ENCODE data around the gene TSPO2. TPM values are rescaled to one million over a fixed set of nuclear protein-coding genes. Genes with fewer than 3 reads are reported as not detected.

TSPO2 gene
- total and polyA plus RNA-seq, 2 of the 8 experiments (the other 6 are each of a cell fraction or from before 2014, with no cell fraction given) = not detected

DNA sequence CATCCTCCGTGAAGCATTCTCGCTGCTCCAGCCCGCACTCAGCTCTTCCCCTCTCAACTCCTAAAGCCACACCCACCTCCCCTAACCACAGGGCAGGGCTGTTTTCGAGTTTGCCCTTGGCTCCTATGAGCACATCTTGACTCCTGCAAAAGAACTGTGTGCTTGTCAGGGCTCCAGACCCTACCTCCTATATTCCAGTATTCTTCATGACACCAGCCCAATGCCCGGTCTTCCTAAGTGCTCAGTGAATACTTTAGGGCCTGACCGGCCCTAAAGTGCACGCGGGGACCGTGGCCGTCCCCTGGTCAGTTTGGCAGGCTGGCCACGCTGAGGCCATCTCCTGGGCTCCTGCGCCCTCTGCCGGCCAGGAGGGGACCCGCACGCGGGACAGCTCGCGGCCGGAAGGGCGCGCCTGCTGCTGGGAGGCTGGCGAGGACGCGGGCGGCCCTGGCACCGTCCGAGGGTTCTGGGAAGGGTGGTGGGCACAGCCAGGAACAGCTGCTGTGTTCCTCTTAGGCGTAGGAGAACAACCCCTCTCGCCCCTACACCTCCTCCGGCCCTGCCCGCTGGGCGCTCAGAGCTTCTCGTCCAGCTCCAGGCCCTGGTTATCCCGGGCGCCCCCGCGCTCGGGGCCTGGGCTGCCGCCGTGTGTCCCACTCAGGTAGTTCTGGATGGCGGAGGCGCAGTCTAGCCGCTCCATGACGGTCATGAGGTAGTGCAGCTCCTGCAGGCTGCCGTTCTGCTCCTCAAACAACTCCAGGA lies 14.3 kb upstream of the TSPO2 start:
- H3K4me2 ChIP-seq (ENCODE audit: insufficient read depth in 1 of 2, low read depth in 2 of 2, low read length in 2 of 2) = peak overlapping the region; percentile 29 to 88
- peak overlapping the region; percentile 97 for H3K18ac ChIP-seq (ENCODE audit: extremely low read depth, low read length)
- H3K27me3 ChIP-seq (replicated peaks in 1 of 4; ENCODE audit: control insufficient read depth in 3 of 4, extremely low read depth in 1 of 4, insufficient read depth in 3 of 4, low read length in 3 of 4) = no peaks in the 10 kb centered on the region; a peak in 1 of 7 replicates
- no peaks in the 10 kb centered on the region for H3K36me3 ChIP-seq (ENCODE audit: control insufficient read depth in 2 of 4, insufficient read depth in 4 of 4, low read length in 3 of 4)
- FAIRE-seq (no peak), DNase-seq (ENCODE audit: low read depth in 1 of 2, low spot score in 2 of 2) (peak; percentile 60 to 97)
- peak overlapping the region in 2 of 4 experiments; percentile 45 to 54; a peak in 5 of 7 replicates for H3K9ac ChIP-seq (replicated peaks in 1 of 4; ENCODE audit: extremely low read depth in 1 of 4, low read depth in 3 of 4, low read length in 3 of 4)
- no peaks in the 10 kb centered on the region for H3K79me1 ChIP-seq (ENCODE audit: low read depth, low read length)
- peak overlapping the region; percentile 30 to 68 (median 57) for H3K4me3 ChIP-seq (ENCODE audit: extremely low read depth in 1 of 4, insufficient read depth in 2 of 4, low read depth in 3 of 4, low read length in 4 of 4)
- H3K9me3 ChIP-seq (ENCODE audit: insufficient read depth in 2 of 2, low read depth in 1 of 2, low read length in 1 of 2) = no peaks in the 10 kb centered on the region
- peaks cover 7% of the 10 kb centered on the region for H3K23me2 ChIP-seq (ENCODE audit: low read depth, low read length)
- H2BK15ac ChIP-seq (ENCODE audit: low read length) = peak overlapping the region; percentile 84; the same call in 1 of the 2 replicates
- H3K4ac ChIP-seq (replicated peaks; ENCODE audit: insufficient read length, low read depth, low read length) = peak overlapping the region; percentile 36
- no peak overlapping the region for H2AK5ac ChIP-seq (ENCODE audit: low read depth, low read length)
- H4K91ac ChIP-seq (replicated peaks; ENCODE audit: insufficient read length, low read length) = peak overlapping the region; percentile 95
- no peak overlapping the region for H3K23ac ChIP-seq (ENCODE audit: insufficient read length)
- peak overlapping the region; percentile 77 for H2AFZ ChIP-seq (ENCODE audit: low read length)
- peak overlapping the region; percentile 60 for H4K5ac ChIP-seq (ENCODE audit: insufficient read length, low read depth, low read length)
- H2BK20ac ChIP-seq (ENCODE audit: low read length) = peak overlapping the region; percentile 63; the same call in 1 of the 2 replicates
- H3K4me1 ChIP-seq (replicated peaks in 1 of 4; ENCODE audit: control insufficient read depth in 3 of 4, insufficient read depth in 4 of 4, low read length in 3 of 4) = peaks cover 0 to 11% (median 3%) of the 10 kb centered on the region in 4 experiments; a peak in 5 of 7 replicates
- CTCF ChIA-PET (ENCODE audit: partially characterized antibody) = interaction anchor here (0.6 to 11.8 kb wide), 56 partner anchors 9 to 429 kb away, joined by 3 to 199 read pairs (median 5); partner anchors contain the start of genes APOBEC2, TSPO2 and UNC5CL
- H2BK120ac ChIP-seq (replicated peaks; ENCODE audit: low read depth, low read length) = no peak overlapping the region
- WGBS, 2 experiments (ENCODE audit: extremely low coverage in 1 of 2, insufficient coverage in 1 of 2, insufficient read length in 1 of 2, insufficient replicate concordance in 2 of 2, low coverage in 1 of 2, low lambda C conversion rate in 2 of 2, missing lambda C conversion rate in 1 of 2) = 5% methylated on average over 45 of the region's 45 CpGs; no CpG with 5 or more reads in 1 of the 2 experiments
- H3K27ac ChIP-seq (ENCODE audit: low read depth, low read length) = no peak overlapping the region; the same call in 1 of the 2 replicates
- H2BK12ac ChIP-seq (ENCODE audit: low read depth, low read length) = peak overlapping the region; percentile 60
- POLR2A ChIA-PET (ENCODE audit: partially characterized antibody) = interaction anchor here (0.6 to 2.0 kb wide), 23 partner anchors 9 to 1646 kb away, joined by 3 to 9 read pairs (median 4); partner anchors contain the start of genes NFYA, OARD1 and UNC5CL
- H4K20me1 ChIP-seq (replicated peaks in 1 of 2; ENCODE audit: control insufficient read depth in 1 of 2, insufficient read depth in 2 of 2, low read length in 2 of 2) = no peaks in the 10 kb centered on the region
- no peak overlapping the region for H3K14ac ChIP-seq (ENCODE audit: insufficient read length)
- H3K79me2 ChIP-seq (ENCODE audit: control insufficient read depth in 1 of 2, insufficient read depth in 2 of 2, low read length in 2 of 2) = no peaks in the 10 kb centered on the region
- peak overlapping the region; percentile 66; the same call in 1 of the 2 replicates for H2BK5ac ChIP-seq (ENCODE audit: low read depth, low read length)
- H3K56ac ChIP-seq (replicated peaks; ENCODE audit: insufficient read length, low read depth, low read length) = peak overlapping the region; percentile 77
- H4K8ac ChIP-seq (ENCODE audit: extremely low read depth, insufficient read depth, low read length) = peak overlapping the region; percentile 85; the same call in 1 of the 2 replicates
- TF ChIP-seq, protein P1, sequence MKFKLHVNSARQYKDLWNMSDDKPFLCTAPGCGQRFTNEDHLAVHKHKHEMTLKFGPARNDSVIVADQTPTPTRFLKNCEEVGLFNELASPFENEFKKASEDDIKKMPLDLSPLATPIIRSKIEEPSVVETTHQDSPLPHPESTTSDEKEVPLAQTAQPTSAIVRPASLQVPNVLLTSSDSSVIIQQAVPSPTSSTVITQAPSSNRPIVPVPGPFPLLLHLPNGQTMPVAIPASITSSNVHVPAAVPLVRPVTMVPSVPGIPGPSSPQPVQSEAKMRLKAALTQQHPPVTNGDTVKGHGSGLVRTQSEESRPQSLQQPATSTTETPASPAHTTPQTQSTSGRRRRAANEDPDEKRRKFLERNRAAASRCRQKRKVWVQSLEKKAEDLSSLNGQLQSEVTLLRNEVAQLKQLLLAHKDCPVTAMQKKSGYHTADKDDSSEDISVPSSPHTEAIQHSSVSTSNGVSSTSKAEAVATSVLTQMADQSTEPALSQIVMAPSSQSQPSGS (IDR thresholded peaks at IDR 0.05; ENCODE audit: low read length) = no peak
- TF ChIP-seq TBP (IDR thresholded peaks at IDR 0.05; ENCODE audit: low read depth, low read length) = no peak
- peak; percentile 59; the same call in 1 of the 2 replicates for TF ChIP-seq GABPA (IDR thresholded peaks at IDR 0.05; ENCODE audit: borderline replicate concordance, insufficient read depth, low read length)
- no peak for TF ChIP-seq CHD1 (IDR thresholded peaks at IDR 0.05; ENCODE audit: low read depth, low read length)
- no peak for TF ChIP-seq CHD2 (IDR thresholded peaks at IDR 0.05; ENCODE audit: low read length)
- TF ChIP-seq RXRA (IDR thresholded peaks at IDR 0.05; ENCODE audit: insufficient read depth, low read depth, low read length) = no peak
- TF ChIP-seq NANOG (IDR thresholded peaks at IDR 0.05; ENCODE audit: insufficient read depth, low read depth, low read length, poor library complexity, severe bottlenecking) = peak; percentile 3
- TF ChIP-seq NRF1 (IDR thresholded peaks at IDR 0.05; ENCODE audit: low read depth, low read length) = no peak
- TF ChIP-seq RBBP5 (IDR thresholded peaks at IDR 0.05; ENCODE audit: borderline replicate concordance, low read depth, low read length) = no peak

Data from H1 (cell line).